HepG2 (cell line): Measurements from ENCODE around the gene RSPRY1. TPM values are rescaled to one million over a fixed set of nuclear protein-coding genes. Genes with fewer than 3 reads are reported as not detected.

Experiments used
- CENPT ChIP-seq: sonication (generic); formaldehyde crosslinking; IDR thresholded peaks from 2 replicates; pipeline ENCODE4 v1.8.0; 2022; ENCODE audit warnings: low read depth, mild to moderate bottlenecking, moderate library complexity, missing genetic modification reagents
- DMAP1 ChIP-seq: IDR thresholded peaks from 2 replicates; pipeline ENCODE4 v1.6.1; 2016
- FOXK2 ChIP-seq: fragments of 450-650 bp; IDR thresholded peaks from 2 replicates; pipeline ENCODE4 v1.6.1; 2016
- HCFC1 ChIP-seq: fragments of 150-350 bp; IDR thresholded peaks from 2 replicates; pipeline ENCODE4 v1.6.1; 2014; ENCODE audit warnings: low read depth, low read length
- HMGXB4 ChIP-seq, 2 experiments: sonication (generic) in 1 of 2; formaldehyde crosslinking in 1 of 2; IDR thresholded peaks; 2 replicates each; pipeline versions ENCODE4 v1.4.0 to v1.6.1; 2018 to 2020; ENCODE audit warnings: missing genetic modification reagents in 2 of 2, borderline replicate concordance in 1 of 2, low read depth in 1 of 2, mild to moderate bottlenecking in 1 of 2, missing biosample characterization in 1 of 2
- HNF1B ChIP-seq: sonication (generic); formaldehyde crosslinking; IDR thresholded peaks from 2 replicates; pipeline ENCODE4 v1.5.1; 2020; ENCODE audit warnings: mild to moderate bottlenecking, moderate library complexity, missing genetic modification reagents
- IRX3 ChIP-seq: sonication (generic); formaldehyde crosslinking; IDR thresholded peaks from 2 replicates; pipeline ENCODE4 v1.8.1; 2023; ENCODE audit warnings: mild to moderate bottlenecking, low read depth, missing genetic modification reagents, borderline replicate concordance
- MATR3 ChIP-seq: sonication (generic); formaldehyde crosslinking; IDR thresholded peaks from 2 replicates; pipeline ENCODE4 v1.4.0; 2020; ENCODE audit warnings: missing genetic modification reagents
- MTA1 ChIP-seq: sonication (generic); formaldehyde crosslinking; IDR thresholded peaks from 2 replicates; pipeline ENCODE4 v1.4.0; 2020; ENCODE audit warnings: missing genetic modification reagents, mild to moderate bottlenecking, borderline replicate concordance
- NAIF1 ChIP-seq: sonication (generic); formaldehyde crosslinking; IDR thresholded peaks from 2 replicates; pipeline ENCODE4 v1.5.0; 2020; ENCODE audit warnings: mild to moderate bottlenecking, missing genetic modification reagents, borderline replicate concordance
- NR2F2 ChIP-seq: IDR thresholded peaks from 2 replicates; pipeline ENCODE4 v1.6.1; 2012; ENCODE audit warnings: low read depth, inconsistent platforms, borderline replicate concordance
- RBFOX2 ChIP-seq: fragments of 200-400 bp; formaldehyde crosslinking; IDR thresholded peaks from 2 replicates; pipeline ENCODE4 v1.6.1; 2017; ENCODE audit warnings: low read depth, mild to moderate bottlenecking, low read length
- SIN3A ChIP-seq: IDR thresholded peaks from 2 replicates; pipeline ENCODE4 v1.6.1; 2011; ENCODE audit warnings: low read depth, mild to moderate bottlenecking, control low read depth, low read length, borderline replicate concordance
- SRSF1 ChIP-seq: fragments of 200-400 bp; formaldehyde crosslinking; optimal IDR thresholded peaks from 2 replicates; pipeline ENCODE3; 2017; ENCODE audit warnings: mild to moderate bottlenecking, low read depth, low read length, moderate library complexity
- THAP7 ChIP-seq: sonication (generic); formaldehyde crosslinking; IDR thresholded peaks from 2 replicates; pipeline ENCODE4 v1.8.1; 2023; ENCODE audit warnings: mild to moderate bottlenecking, missing genetic modification reagents
- TMF1 ChIP-seq: sonication (generic); formaldehyde crosslinking; IDR thresholded peaks from 2 replicates; pipeline ENCODE4 v1.8.1; 2022; ENCODE audit warnings: low read depth, missing genetic modification reagents
- TOPORS ChIP-seq: sonication (generic); formaldehyde crosslinking; IDR thresholded peaks from 2 replicates; pipeline ENCODE4 v1.8.0; 2023; ENCODE audit warnings: mild to moderate bottlenecking, missing genetic modification reagents
- ZEB1 ChIP-seq: IDR thresholded peaks from 2 replicates; pipeline ENCODE4 v1.6.1; 2012; ENCODE audit warnings: mild to moderate bottlenecking, low read depth, inconsistent platforms; ENCODE audit not compliant: insufficient replicate concordance
- ZGPAT ChIP-seq: IDR thresholded peaks from 2 replicates; pipeline ENCODE4 v1.6.1; 2016; ENCODE audit warnings: mild to moderate bottlenecking
- ZNF616 ChIP-seq: sonication (generic); formaldehyde crosslinking; IDR thresholded peaks from 2 replicates; pipeline ENCODE4 v1.5.0; 2020; ENCODE audit warnings: low read depth, mild to moderate bottlenecking, missing genetic modification reagents
- ZNF703 ChIP-seq: sonication (generic); formaldehyde crosslinking; IDR thresholded peaks from 2 replicates; pipeline ENCODE4 v1.5.1; 2020; ENCODE audit warnings: missing genetic modification reagents, mild to moderate bottlenecking, moderate library complexity, borderline replicate concordance
- ZNF768 ChIP-seq: sonication (generic); formaldehyde crosslinking; IDR thresholded peaks from 2 replicates; pipeline ENCODE4 v1.4.0; 2020; ENCODE audit warnings: missing genetic modification reagents
- ZNF782 ChIP-seq: sonication (generic); formaldehyde crosslinking; IDR thresholded peaks from 2 replicates; pipeline ENCODE4 v1.4.0; 2020; ENCODE audit warnings: missing genetic modification reagents, mild to moderate bottlenecking, borderline replicate concordance
- ZSCAN20 ChIP-seq: sonication (generic); formaldehyde crosslinking; IDR thresholded peaks from 2 replicates; pipeline ENCODE4 v1.4.0; 2020; ENCODE audit warnings: missing genetic modification reagents, mild to moderate bottlenecking, borderline replicate concordance
- polyA plus RNA-seq, 8 experiments: library from polyadenylated mRNA; depleted of rRNA in 3 of 8; stranded (reverse) in 7 of 8; unstranded in 1 of 8; fragments of >200 nt; fragmentation: Illumina TruSeq in 4 of 8; extraction: Trizol in 4 of 8; gene quantifications; 2 replicates each; pipeline versions ENCODE4 v1.2.1 to v1.2.3, GENCODE V29; 2011 to 2016; ENCODE audit warnings: low read depth in 4 of 8, missing spikeins in 1 of 8, mixed read lengths in 1 of 8; ENCODE audit not compliant: insufficient read depth in 1 of 8
- total RNA-seq, 5 experiments: library from RNA; depleted of rRNA; stranded (reverse); fragments of >200 nt; fragmentation: Illumina TruSeq; extraction: Trizol; gene quantifications; 2 replicates each; pipeline ENCODE4 v1.2.3, GENCODE V29; 2016; ENCODE audit warnings: low read depth in 1 of 5

The RSPRY1 gene
- total and polyA plus RNA-seq, 2 of the 13 experiments (the other 11 are each of a cell fraction or from before 2014, with no cell fraction given), result 53.4 to 61.0 TPM

GRCh38 chr16:57245472-57246113 is 59.5 kb downstream of the RSPRY1 start (continued):
- TF ChIP-seq RBFOX2, result peak; percentile 65
- no peak for TF ChIP-seq ZNF703 (CRISPR knock-in tag)
- TF ChIP-seq TOPORS (CRISPR knock-in tag), result 0 out of 2 replicates have a peak, but pooled peaks have one; percentile 22
- peak; percentile 8; the same call in 1 of the 2 replicates for TF ChIP-seq SIN3A
- no peak for TF ChIP-seq CENPT (CRISPR knock-in tag)
- TF ChIP-seq THAP7 (CRISPR knock-in tag), result no peak
- TF ChIP-seq MTA1 (CRISPR knock-in tag), result 0 out of 2 replicates have a peak, but pooled peaks have one; percentile 20
- TF ChIP-seq DMAP1 (CRISPR knock-in tag), result peak; percentile 69
- 0 out of 2 replicates have a peak, but pooled peaks have one; percentile 32 for TF ChIP-seq ZNF782 (CRISPR knock-in tag)
- peak; percentile 65 for TF ChIP-seq HNF1B (CRISPR knock-in tag)
- TF ChIP-seq ZSCAN20 (CRISPR knock-in tag), result peak; percentile 39; the same call in 1 of the 2 replicates
- peak; percentile 44 for TF ChIP-seq ZEB1
- 0 out of 2 replicates have a peak, but pooled peaks have one; percentile 0 for TF ChIP-seq ZGPAT
- TF ChIP-seq SRSF1, result peak; percentile 67
- 0 out of 2 replicates have a peak, but pooled peaks have one; percentile 31 for TF ChIP-seq NAIF1 (CRISPR knock-in tag)
- 0 out of 2 replicates have a peak, but pooled peaks have one; percentile 0 for TF ChIP-seq TMF1 (CRISPR knock-in tag)
- TF ChIP-seq ZNF768, result peak; percentile 7; the same call in 1 of the 2 replicates
- TF ChIP-seq NR2F2, result 0 out of 2 replicates have a peak, but pooled peaks have one; percentile 5
- peak in 1 of 2 experiments; percentile 65; a peak in 2 of 4 replicates for TF ChIP-seq HMGXB4 (CRISPR knock-in tag; IDR thresholded peaks at IDR 0.05; ENCODE audit: borderline replicate concordance in 1 of 2, low read depth in 1 of 2)
- no peak; the same call in 1 of the 2 replicates for TF ChIP-seq HCFC1
- TF ChIP-seq IRX3, result 0 out of 2 replicates have a peak, but pooled peaks have one; percentile 5
- no peak for TF ChIP-seq FOXK2
- 0 out of 2 replicates have a peak, but pooled peaks have one; percentile 15 for TF ChIP-seq ZNF616
- TF ChIP-seq MATR3 (CRISPR knock-in tag), result no peak
